Breast epithelium (tissue), 4 donors: ENCODE results near the gene SLC48A1. TPM values are rescaled to one million over a fixed set of nuclear protein-coding genes. Genes with fewer than 3 reads are reported as not detected.
A peak's percentile ranks its signal among the peaks of the same experiment; 100 is the strongest.

Experiments
- DNase-seq, 2 donors: peaks; one replicate each; pipeline ENCODE4 v3.0.0-alpha.2; 2019; ENCODE audit warnings: low spot score in 2 of 2
- H3K27ac ChIP-seq, 2 donors: fragments of 200-600 bp; sonication (generic) in 1 of 2; one replicate each; pipeline ENCODE4 v1.5.1; 2016 to 2019; ENCODE audit warnings: mild to moderate bottlenecking in 1 of 2
- H3K27me3 ChIP-seq, 2 donors: fragments of 200-600 bp; sonication (generic) in 1 of 2; one replicate each; pipeline versions ENCODE4 v1.5.1 to v1.6.0; 2017 to 2019; ENCODE audit warnings: control low read depth in 1 of 2, mild to moderate bottlenecking in 1 of 2
- H3K36me3 ChIP-seq: fragments of 200-600 bp; one replicate; pipeline ENCODE4 v1.5.1; 2019
- H3K4me1 ChIP-seq, 2 donors: fragments of 200-600 bp; sonication (generic); one replicate each; pipeline ENCODE4 v1.5.1; 2016 to 2019; ENCODE audit warnings: control low read depth in 1 of 2
- H3K4me3 ChIP-seq, 3 donors: fragments of 200-600 bp; sonication (generic); 1 replicate in 2 of 3; 2 replicates in 1 of 3; pipeline ENCODE4 v1.5.1; 2016 to 2019; ENCODE audit warnings: mild to moderate bottlenecking in 3 of 3, moderate library complexity in 2 of 3
- H3K9me3 ChIP-seq, 2 donors: fragments of 200-600 bp; sonication (generic) in 1 of 2; one replicate each; pipeline ENCODE4 v1.5.1; 2016 to 2019; ENCODE audit warnings: control low read depth in 1 of 2
- POLR2A ChIP-seq: fragments of 450-650 bp; IDR thresholded peaks from one replicate; pipeline ENCODE4 v1.6.1; 2016; ENCODE audit warnings: antibody characterized with exemption, mild to moderate bottlenecking, moderate library complexity
- POLR2AphosphoS5 ChIP-seq, 3 donors: sonication (generic); formaldehyde crosslinking; IDR thresholded peaks; one replicate each; pipeline ENCODE4 v1.6.1; 2017; ENCODE audit warnings: antibody characterized with exemption in 3 of 3
- intact Hi-C: fragments of 100-400 bp; cut with DNase I; formaldehyde crosslinking; loops from one replicate; pipeline ENCODE4 v1.15.1; 2023; ENCODE audit warnings: low total_unique reads
- total RNA-seq, 3 donors: library from RNA; depleted of rRNA; stranded (reverse); fragments of >200 nt; gene quantifications; one replicate each; pipeline ENCODE4 v1.1.0, GENCODE V29; 2016
- TF ChIP-seq, protein P1 (sequence below), 3 donors: fragments of 450-650 bp; IDR thresholded peaks; one replicate each; pipeline ENCODE4 v1.5.1; 2016 to 2017; ENCODE audit warnings: antibody characterized with exemption in 3 of 3, mild to moderate bottlenecking in 3 of 3, moderate library complexity in 3 of 3

SLC48A1 gene
- total RNA-seq, 3 donors from 2014 or later, result 27.5 to 51.5 (median 30.6) TPM

DNA sequence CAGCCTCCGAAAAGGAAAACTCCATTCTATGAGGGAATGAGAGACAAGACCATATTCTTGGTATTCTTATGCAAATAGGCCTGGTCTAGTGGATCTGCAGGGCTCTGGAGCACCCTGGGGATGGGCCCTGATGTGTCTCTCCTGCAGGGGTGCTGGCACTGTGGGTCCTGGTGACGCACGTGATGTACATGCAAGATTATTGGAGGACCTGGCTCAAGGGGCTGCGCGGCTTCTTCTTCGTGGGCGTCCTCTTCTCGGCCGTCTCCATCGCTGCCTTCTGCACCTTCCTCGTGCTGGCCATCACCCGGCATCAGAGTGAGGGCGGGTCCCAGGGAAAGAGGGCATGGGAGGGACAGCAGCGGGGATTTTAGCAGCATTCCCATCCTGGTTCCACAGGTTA is 5.8 kb downstream of the SLC48A1 start:
- TF ChIP-seq POLR2A, result no peak
- TF ChIP-seq, protein P1, sequence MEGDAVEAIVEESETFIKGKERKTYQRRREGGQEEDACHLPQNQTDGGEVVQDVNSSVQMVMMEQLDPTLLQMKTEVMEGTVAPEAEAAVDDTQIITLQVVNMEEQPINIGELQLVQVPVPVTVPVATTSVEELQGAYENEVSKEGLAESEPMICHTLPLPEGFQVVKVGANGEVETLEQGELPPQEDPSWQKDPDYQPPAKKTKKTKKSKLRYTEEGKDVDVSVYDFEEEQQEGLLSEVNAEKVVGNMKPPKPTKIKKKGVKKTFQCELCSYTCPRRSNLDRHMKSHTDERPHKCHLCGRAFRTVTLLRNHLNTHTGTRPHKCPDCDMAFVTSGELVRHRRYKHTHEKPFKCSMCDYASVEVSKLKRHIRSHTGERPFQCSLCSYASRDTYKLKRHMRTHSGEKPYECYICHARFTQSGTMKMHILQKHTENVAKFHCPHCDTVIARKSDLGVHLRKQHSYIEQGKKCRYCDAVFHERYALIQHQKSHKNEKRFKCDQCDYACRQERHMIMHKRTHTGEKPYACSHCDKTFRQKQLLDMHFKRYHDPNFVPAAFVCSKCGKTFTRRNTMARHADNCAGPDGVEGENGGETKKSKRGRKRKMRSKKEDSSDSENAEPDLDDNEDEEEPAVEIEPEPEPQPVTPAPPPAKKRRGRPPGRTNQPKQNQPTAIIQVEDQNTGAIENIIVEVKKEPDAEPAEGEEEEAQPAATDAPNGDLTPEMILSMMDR (IDR thresholded peaks at IDR 0.05), result no peak
- TF ChIP-seq POLR2AphosphoS5 (IDR thresholded peaks at IDR 0.05), result peak in 1 of 3 donors; percentile 21
- Histone ChIP-seq H3K27me3 (no peaks in the 10 kb centered on the region), H3K27ac (peak overlapping the region in 1 of 2 donors; percentile 25), H3K36me3 (no peaks in the 10 kb centered on the region), H3K9me3 (no peaks in the 10 kb centered on the region), H3K4me1 (peaks cover 22 to 45% of the 10 kb centered on the region in 2 donors), H3K4me3 (no peak overlapping the region)
- intact Hi-C loops, result loop anchor here (10.0 kb wide), 1 partner anchor 54 kb away; the partner anchor contains the start of gene ENDOU
- no peak for DNase-seq

DNA sequence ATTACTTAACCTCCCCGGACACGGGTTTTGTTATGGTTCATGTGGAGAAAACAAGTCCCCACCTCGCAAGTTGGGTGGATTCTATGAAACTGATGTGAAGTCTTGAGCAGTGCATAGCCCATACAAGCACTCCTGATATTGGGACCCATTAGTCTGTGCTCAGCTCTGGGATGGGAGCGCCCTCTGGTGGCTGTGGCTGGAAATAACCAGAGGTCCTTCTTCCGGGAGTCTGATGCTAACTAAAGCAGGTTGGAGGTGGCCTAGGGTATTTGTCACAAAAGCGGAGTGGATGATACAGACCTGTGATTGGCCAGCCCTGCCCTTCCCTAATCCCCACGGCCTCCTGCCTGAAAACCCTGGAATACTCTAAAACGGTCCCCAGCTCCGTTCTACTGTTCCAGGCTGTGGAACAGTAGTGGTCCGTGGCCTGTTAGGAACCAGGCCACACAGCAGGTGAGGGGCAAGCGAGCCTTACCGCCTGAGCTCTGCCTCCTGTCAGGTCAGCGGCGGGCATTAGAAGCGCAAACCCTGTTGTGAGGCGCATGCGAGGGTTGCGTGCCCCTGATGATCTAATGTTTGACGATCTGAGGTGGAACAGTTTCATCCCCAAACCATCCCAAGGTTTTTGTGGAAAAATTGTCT is 6.4 kb downstream of the SLC48A1 start:
- no peaks in the 10 kb centered on the region for H3K27me3 ChIP-seq
- peaks cover 22 to 45% of the 10 kb centered on the region in 2 donors for H3K4me1 ChIP-seq
- H3K27ac ChIP-seq, result peak overlapping the region; percentile 43 to 65
- H3K36me3 ChIP-seq, result no peaks in the 10 kb centered on the region
- no peak overlapping the region for H3K4me3 ChIP-seq
- intact Hi-C loops, result loop anchor here (10.0 kb wide), 1 partner anchor 55 kb away; the partner anchor contains the start of gene ENDOU
- TF ChIP-seq POLR2AphosphoS5 (IDR thresholded peaks at IDR 0.05) (peak in 2 of 3 donors; percentile 17 to 48), POLR2A (no peak)
- TF ChIP-seq, protein P1 (IDR thresholded peaks at IDR 0.05), result peak; percentile 97 to 99 (median 98)
- no peaks in the 10 kb centered on the region for H3K9me3 ChIP-seq
- DNase-seq, result peak; percentile 84 to 93

DNA sequence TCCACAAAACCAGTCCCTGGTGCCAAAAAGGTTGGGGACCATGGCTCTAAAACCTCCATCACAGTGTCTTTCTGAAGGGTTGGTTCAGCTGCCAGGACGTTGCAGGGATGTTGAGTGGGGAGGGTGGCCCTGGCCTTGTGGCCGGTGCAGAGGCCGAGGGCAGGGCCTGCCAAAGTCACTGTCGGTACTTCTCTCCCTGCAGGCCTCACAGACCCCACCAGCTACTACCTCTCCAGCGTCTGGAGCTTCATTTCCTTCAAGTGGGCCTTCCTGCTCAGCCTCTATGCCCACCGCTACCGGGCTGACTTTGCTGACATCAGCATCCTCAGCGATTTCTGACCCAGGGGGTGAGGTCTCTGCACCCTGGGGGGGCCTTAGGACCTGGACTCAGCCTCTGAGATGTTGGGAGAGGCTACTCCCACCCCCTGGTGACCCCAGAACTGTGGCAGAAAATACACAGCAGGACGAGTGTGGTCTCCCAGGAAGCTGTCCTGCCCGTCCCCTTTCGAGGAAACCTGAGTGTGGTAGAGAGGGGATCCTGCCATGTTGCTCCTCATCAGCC is 7.0 kb downstream of the SLC48A1 start:
- H3K36me3 ChIP-seq, result no peaks in the 10 kb centered on the region
- peaks cover 22 to 45% of the 10 kb centered on the region in 2 donors for H3K4me1 ChIP-seq
- no peak for DNase-seq
- TF ChIP-seq, protein P1 (IDR thresholded peaks at IDR 0.05), result no peak
- TF ChIP-seq POLR2A, result no peak
- no peak for TF ChIP-seq POLR2AphosphoS5 (IDR thresholded peaks at IDR 0.05)
- peak overlapping the region; percentile 43 to 65 for H3K27ac ChIP-seq
- intact Hi-C loops, result loop anchor here (5.0 to 10.0 kb wide), 2 partner anchors 38 to 55 kb away; partner anchors contain the start of gene ENDOU
- no peak overlapping the region for H3K4me3 ChIP-seq
- no peaks in the 10 kb centered on the region for H3K9me3 ChIP-seq
- H3K27me3 ChIP-seq, result no peaks in the 10 kb centered on the region

DNA sequence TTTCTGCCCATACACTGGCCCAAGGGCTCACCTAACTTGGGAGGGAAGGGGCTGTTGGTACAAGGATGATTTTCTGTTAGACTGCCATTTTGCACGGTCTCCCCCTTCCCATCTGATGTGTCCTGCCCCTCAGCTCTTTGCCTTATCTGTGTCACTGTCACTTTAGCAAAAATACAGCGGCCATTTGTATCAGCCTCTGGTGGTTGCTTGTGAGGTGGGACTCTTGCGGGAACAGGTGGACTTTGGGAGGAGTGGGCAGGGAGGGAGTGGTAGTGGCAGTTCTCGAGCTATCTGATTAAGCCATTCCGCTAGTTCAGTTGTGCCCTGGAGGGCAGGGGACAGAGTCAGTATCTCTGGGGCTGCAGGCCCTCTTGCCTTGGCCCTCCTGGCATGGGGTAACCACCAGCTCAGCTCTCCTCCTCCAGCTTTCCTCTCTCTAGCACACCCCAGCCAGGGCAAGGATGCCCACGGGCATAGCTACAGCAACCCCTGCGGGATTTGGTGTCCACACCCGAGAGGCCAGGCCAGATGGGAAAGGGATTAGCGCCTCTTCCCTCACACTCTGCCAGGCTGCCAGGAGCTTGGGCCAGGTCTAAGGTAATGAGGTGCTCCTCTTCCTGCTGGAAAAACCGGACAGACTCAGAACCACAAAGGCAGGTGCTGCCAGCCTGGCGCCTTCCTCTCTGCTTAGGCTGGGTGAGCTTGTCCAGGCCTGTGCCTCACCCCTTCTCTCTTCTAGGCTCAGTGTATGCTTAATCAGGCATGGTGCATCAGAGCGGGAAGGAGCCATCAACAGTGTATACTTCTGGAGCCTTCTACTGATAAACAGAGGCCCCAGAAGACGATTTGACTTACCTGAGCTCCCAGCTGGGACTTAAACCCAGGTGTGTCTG is 8.7 kb downstream of the SLC48A1 start:
- H3K4me3 ChIP-seq, result no peak overlapping the region
- H3K36me3 ChIP-seq, result no peaks in the 10 kb centered on the region
- no peaks in the 10 kb centered on the region for H3K27me3 ChIP-seq
- peak overlapping the region; percentile 79 to 88 for H3K27ac ChIP-seq
- no peak for TF ChIP-seq POLR2AphosphoS5 (IDR thresholded peaks at IDR 0.05)
- TF ChIP-seq, protein P1 (IDR thresholded peaks at IDR 0.05), result no peak
- no peak for TF ChIP-seq POLR2A
- H3K9me3 ChIP-seq, result no peaks in the 10 kb centered on the region
- peak; percentile 72 to 85 for DNase-seq
- intact Hi-C loops, result loop anchor here (5.0 kb wide), 1 partner anchor 39 kb away; no protein-coding TSS in a partner anchor
- H3K4me1 ChIP-seq, result peaks cover 13 to 38% of the 10 kb centered on the region in 2 donors
